ENCODE results near the gene NEK11.

NEK11 gene

DNA sequence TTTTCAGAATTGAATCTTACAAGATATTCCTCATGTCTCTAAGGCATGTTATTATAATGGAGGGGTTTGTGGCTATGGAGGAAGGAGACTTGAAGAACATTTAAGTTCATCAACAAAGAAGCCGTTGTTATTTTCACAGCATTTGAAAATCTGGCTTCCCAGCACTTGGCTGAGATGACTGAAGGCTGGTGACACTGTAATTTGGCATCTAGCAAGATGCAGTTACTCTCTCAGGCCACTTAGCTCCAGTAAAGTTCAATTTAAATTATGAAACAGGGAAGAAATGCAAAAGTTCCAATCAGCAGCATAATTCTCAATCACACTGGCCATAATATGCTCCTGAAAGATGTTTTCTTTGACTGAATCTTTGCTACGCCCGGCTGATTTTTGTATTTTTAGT, 215.5 kb downstream of the NEK11 start:
- Mint-ChIP-seq H3K4me3 (no peak overlapping the region), H3K4me1 (ENCODE audit: low read depth) (no peaks in the 10 kb centered on the region), H3K9me3 (no peaks in the 10 kb centered on the region), H3K36me3 (ENCODE audit: low read depth) (no peaks in the 10 kb centered on the region), H3K27ac (no peak overlapping the region), H3K27me3 (no peaks in the 10 kb centered on the region)

GRCh38 chr3:131250466-131250865, 223.8 kb downstream of the NEK11 start:
- Mint-ChIP-seq H3K27me3 (no peaks in the 10 kb centered on the region), H3K27ac (no peak overlapping the region), H3K4me3 (no peak overlapping the region), H3K36me3 (ENCODE audit: low read depth) (no peaks in the 10 kb centered on the region), H3K4me1 (ENCODE audit: low read depth) (no peaks in the 10 kb centered on the region), H3K9me3 (no peaks in the 10 kb centered on the region)

DNA sequence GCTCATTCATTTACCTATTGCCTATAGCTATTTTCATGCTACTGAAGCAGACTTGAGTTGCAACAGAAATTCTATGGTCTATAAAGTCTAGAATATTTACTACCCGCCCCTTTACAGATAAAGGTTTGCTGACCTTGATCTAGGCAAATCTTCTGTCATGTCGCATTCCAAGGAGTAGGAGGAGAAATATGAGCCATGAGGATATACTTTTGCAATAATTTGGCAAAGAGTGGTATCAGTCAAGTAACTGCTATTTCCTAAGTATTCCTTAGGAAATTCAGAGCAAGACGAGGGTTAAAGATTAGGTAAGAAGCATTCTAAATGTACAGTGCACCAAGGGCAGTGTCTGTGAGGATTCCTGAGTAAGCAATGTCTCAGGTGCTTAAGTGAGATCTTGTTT, 233.8 kb downstream of the NEK11 start:
- no peaks in the 10 kb centered on the region for H3K36me3 Mint-ChIP-seq (ENCODE audit: low read depth)
- no peak overlapping the region for H3K27ac Mint-ChIP-seq
- H3K27me3 Mint-ChIP-seq: peaks cover 3% of the 10 kb centered on the region
- H3K4me3 Mint-ChIP-seq: no peak overlapping the region
- peaks cover 4% of the 10 kb centered on the region for H3K9me3 Mint-ChIP-seq
- no peaks in the 10 kb centered on the region for H3K4me1 Mint-ChIP-seq (ENCODE audit: low read depth)

GRCh38 chr3:131261104-131261503, 234.4 kb downstream of the NEK11 start:
- Mint-ChIP-seq H3K27me3 (peaks cover 3% of the 10 kb centered on the region), H3K36me3 (ENCODE audit: low read depth) (no peaks in the 10 kb centered on the region), H3K4me1 (ENCODE audit: low read depth) (no peaks in the 10 kb centered on the region), H3K9me3 (peaks cover 4% of the 10 kb centered on the region), H3K4me3 (no peak overlapping the region), H3K27ac (no peak overlapping the region)

DNA sequence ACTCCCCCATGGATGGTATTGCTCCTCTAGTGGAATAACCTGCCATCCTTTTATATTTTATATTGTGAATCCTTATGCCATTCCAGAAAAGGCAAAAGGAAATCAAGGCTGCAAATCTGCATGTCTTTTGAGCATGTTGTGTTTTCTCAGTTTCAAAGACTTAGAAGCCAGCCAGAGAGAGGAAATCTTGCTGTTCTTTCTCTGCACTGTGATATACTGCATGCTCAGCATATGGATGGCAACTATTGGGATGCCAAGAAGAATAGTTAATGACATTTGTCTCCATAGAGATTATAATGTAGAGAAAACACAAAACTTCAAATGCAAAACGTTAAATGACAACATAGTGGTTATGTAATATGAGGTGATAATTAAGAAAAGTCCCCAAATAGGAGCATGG, 248.9 kb downstream of the NEK11 start:
- no peaks in the 10 kb centered on the region for H3K27me3 Mint-ChIP-seq
- no peaks in the 10 kb centered on the region for H3K9me3 Mint-ChIP-seq
- H3K36me3 Mint-ChIP-seq (ENCODE audit: low read depth): no peaks in the 10 kb centered on the region
- no peak overlapping the region for H3K4me3 Mint-ChIP-seq
- H3K27ac Mint-ChIP-seq: no peak overlapping the region
- no peaks in the 10 kb centered on the region for H3K4me1 Mint-ChIP-seq (ENCODE audit: low read depth)

DNA sequence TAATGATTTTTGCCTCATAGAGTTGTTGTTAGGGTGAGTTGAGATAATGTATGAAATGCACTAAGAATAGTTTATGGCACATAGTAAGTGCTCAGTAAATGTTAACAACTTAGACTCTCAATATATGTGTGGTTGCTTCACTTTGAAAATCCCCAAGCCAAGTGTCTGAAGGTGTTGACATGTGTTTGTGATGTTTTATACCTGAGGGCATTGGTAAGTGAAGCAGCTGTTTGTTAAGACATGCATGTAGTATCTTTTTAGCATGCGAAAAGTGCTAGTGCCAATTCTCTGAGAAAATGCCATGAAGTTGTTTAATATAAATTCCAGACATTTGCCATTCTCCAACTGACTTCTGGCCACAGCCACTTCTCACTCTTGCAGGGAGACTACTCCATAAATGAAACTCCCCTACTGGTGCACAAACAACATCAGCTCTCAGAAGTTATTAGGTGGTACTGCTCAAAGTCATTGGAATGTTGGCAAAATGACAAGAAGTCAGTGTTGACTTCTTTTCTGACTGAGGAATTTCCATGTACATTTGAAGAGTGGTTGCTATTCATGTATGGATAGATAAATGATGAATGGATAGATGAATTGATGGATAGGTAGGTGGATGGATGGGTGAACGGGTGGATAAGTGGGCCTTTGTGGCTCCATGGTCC, 251.3 kb downstream of the NEK11 start:
- H3K36me3 Mint-ChIP-seq (ENCODE audit: low read depth): no peaks in the 10 kb centered on the region
- H3K4me1 Mint-ChIP-seq (ENCODE audit: low read depth): no peaks in the 10 kb centered on the region
- no peaks in the 10 kb centered on the region for H3K9me3 Mint-ChIP-seq
- H3K4me3 Mint-ChIP-seq: no peak overlapping the region
- no peaks in the 10 kb centered on the region for H3K27me3 Mint-ChIP-seq
- no peak overlapping the region for H3K27ac Mint-ChIP-seq

GRCh38 chr3:131279577-131279976, 252.9 kb downstream of the NEK11 start:
- Mint-ChIP-seq H3K36me3 (ENCODE audit: low read depth) (no peaks in the 10 kb centered on the region), H3K4me3 (no peak overlapping the region), H3K27ac (no peak overlapping the region), H3K4me1 (ENCODE audit: low read depth) (no peaks in the 10 kb centered on the region), H3K27me3 (no peaks in the 10 kb centered on the region), H3K9me3 (no peaks in the 10 kb centered on the region)

- no peak overlapping the region for H3K27ac Mint-ChIP-seq
- no peaks in the 10 kb centered on the region for H3K9me3 Mint-ChIP-seq
- no peaks in the 10 kb centered on the region for H3K36me3 Mint-ChIP-seq (ENCODE audit: low read depth)
- no peak overlapping the region for H3K4me3 Mint-ChIP-seq
- no peaks in the 10 kb centered on the region for H3K27me3 Mint-ChIP-seq
- H3K4me1 Mint-ChIP-seq (ENCODE audit: low read depth): no peaks in the 10 kb centered on the region
Measured at GRCh38 chr3:131282379-131282778, 255.7 kb downstream of the NEK11 start.

DNA sequence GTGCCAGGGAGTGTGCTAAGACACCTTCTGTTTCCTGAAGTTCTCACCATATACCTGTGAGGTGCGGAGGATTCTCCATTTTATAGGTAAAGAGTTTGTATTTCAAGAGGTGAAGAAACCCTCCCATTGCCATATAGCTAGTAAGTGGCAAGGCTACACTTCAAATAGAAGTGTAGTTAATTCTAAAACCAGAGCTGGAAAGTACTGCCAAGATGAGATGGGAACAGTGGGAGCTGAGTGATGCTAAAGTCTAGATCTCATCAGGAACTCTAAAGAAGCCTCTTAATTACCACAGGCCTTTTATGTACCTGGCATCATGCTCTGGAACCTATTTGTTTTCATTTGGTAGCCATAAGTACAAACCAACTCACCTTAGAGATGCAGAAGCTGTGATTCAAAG, 256.3 kb downstream of the NEK11 start:
- H3K27me3 Mint-ChIP-seq: no peaks in the 10 kb centered on the region
- no peaks in the 10 kb centered on the region for H3K36me3 Mint-ChIP-seq (ENCODE audit: low read depth)
- H3K27ac Mint-ChIP-seq: no peak overlapping the region
- H3K4me1 Mint-ChIP-seq (ENCODE audit: low read depth): no peaks in the 10 kb centered on the region
- H3K9me3 Mint-ChIP-seq: no peaks in the 10 kb centered on the region
- no peak overlapping the region for H3K4me3 Mint-ChIP-seq

DNA sequence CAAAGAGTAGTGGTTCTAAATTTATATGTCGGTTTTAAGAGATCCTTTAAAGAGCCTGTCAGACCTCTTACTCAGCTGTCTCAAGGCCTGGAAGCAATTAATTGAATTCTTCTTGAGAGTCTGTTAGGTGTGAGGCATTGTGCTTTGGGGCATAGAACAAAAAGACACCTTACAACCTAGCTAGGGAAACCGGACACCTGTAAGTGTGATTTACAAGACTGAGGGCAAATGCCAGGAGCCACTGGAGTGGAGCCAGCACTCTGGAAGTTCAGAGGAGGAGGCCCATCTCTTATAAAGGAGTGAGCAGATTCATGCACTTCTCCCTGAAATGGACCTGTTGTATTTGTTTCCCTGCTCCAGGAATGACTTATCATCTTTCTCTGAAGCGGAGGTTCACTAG, 257.2 kb downstream of the NEK11 start:
- no peaks in the 10 kb centered on the region for H3K36me3 Mint-ChIP-seq (ENCODE audit: low read depth)
- H3K27me3 Mint-ChIP-seq: no peaks in the 10 kb centered on the region
- H3K27ac Mint-ChIP-seq: no peak overlapping the region
- H3K4me1 Mint-ChIP-seq (ENCODE audit: low read depth): no peaks in the 10 kb centered on the region
- no peaks in the 10 kb centered on the region for H3K9me3 Mint-ChIP-seq
- H3K4me3 Mint-ChIP-seq: no peak overlapping the region

- H3K27me3 Mint-ChIP-seq: no peaks in the 10 kb centered on the region
- no peaks in the 10 kb centered on the region for H3K36me3 Mint-ChIP-seq (ENCODE audit: low read depth)
- H3K4me1 Mint-ChIP-seq (ENCODE audit: low read depth): no peaks in the 10 kb centered on the region
- H3K27ac Mint-ChIP-seq: no peak overlapping the region
- no peaks in the 10 kb centered on the region for H3K9me3 Mint-ChIP-seq
- no peak overlapping the region for H3K4me3 Mint-ChIP-seq
Measured at GRCh38 chr3:131284302-131284701, 257.6 kb downstream of the NEK11 start.

DNA sequence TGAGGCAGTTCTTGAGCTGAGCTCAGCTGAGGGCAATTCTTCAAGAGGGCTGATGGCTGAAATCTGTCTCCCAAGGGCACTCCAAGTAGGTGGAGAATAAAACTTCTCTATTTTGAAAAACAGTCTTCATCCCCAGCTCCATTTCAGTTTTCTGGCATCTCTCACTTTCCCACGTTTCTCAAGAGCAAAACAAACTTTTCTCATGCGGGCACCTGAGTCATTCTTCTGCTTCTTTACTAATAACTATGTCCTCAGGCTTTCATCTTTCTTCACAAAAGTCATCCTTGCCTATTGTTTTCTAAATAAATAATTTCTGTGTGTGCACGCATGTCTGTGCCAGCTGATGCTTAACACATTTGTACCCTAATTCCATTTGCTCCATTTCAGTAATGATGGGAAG, 258.8 kb downstream of the NEK11 start:
- no peak overlapping the region for H3K27ac Mint-ChIP-seq
- H3K27me3 Mint-ChIP-seq: no peaks in the 10 kb centered on the region
- no peak overlapping the region for H3K4me3 Mint-ChIP-seq
- no peaks in the 10 kb centered on the region for H3K4me1 Mint-ChIP-seq (ENCODE audit: low read depth)
- H3K36me3 Mint-ChIP-seq (ENCODE audit: low read depth): no peaks in the 10 kb centered on the region
- H3K9me3 Mint-ChIP-seq: no peaks in the 10 kb centered on the region

GRCh38 chr3:131299836-131300235, 273.2 kb downstream of the NEK11 start:
- no peaks in the 10 kb centered on the region for H3K9me3 Mint-ChIP-seq
- no peak overlapping the region for H3K4me3 Mint-ChIP-seq
- no peaks in the 10 kb centered on the region for H3K36me3 Mint-ChIP-seq (ENCODE audit: low read depth)
- H3K27me3 Mint-ChIP-seq: peaks cover 8% of the 10 kb centered on the region
- no peak overlapping the region for H3K27ac Mint-ChIP-seq
- no peaks in the 10 kb centered on the region for H3K4me1 Mint-ChIP-seq (ENCODE audit: low read depth)

- Mint-ChIP-seq H3K27ac (no peak overlapping the region), H3K4me1 (ENCODE audit: low read depth) (no peaks in the 10 kb centered on the region), H3K36me3 (ENCODE audit: low read depth) (no peaks in the 10 kb centered on the region), H3K9me3 (no peaks in the 10 kb centered on the region), H3K4me3 (no peak overlapping the region), H3K27me3 (peaks cover 12% of the 10 kb centered on the region)
Measured at GRCh38 chr3:131303848-131304247, 277.2 kb downstream of the NEK11 start.

GRCh38 chr3:131304890-131305289, 278.2 kb downstream of the NEK11 start:
- H3K27ac Mint-ChIP-seq: no peak overlapping the region
- H3K9me3 Mint-ChIP-seq: no peaks in the 10 kb centered on the region
- H3K4me3 Mint-ChIP-seq: no peak overlapping the region
- H3K27me3 Mint-ChIP-seq: peaks cover 12% of the 10 kb centered on the region
- no peaks in the 10 kb centered on the region for H3K4me1 Mint-ChIP-seq (ENCODE audit: low read depth)
- H3K36me3 Mint-ChIP-seq (ENCODE audit: low read depth): no peaks in the 10 kb centered on the region

DNA sequence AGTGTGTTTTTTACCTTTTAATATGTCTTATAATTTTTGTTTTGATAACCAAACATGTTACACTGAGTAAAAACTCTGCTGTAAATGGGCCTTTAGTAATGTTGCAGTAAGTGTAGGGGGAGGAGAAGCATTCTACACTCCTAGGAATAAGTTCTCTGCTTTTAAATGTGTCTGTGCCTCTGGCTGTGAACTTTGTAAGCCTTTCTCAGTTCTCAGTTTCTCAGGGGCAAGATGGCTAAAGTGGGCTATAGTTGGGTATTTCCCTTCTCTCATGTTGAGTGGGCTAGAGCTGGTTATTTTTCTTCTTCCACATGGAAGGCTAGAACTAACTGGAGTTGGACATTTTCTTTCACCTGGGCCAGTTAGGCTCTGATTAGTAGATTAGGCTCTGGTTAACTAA, 279.6 kb downstream of the NEK11 start:
- Mint-ChIP-seq H3K4me3 (no peak overlapping the region), H3K9me3 (no peaks in the 10 kb centered on the region), H3K27ac (no peak overlapping the region), H3K4me1 (ENCODE audit: low read depth) (no peaks in the 10 kb centered on the region), H3K27me3 (peaks cover 12% of the 10 kb centered on the region), H3K36me3 (ENCODE audit: low read depth) (no peaks in the 10 kb centered on the region)
